NB4 (cell line): Measurements from ENCODE around the gene RBBP6.

Experiments used
- CTCF ChIP-seq: IDR thresholded peaks from one replicate; pipeline ENCODE4 v1.5.1; 2012; ENCODE audit warnings: low read depth, low read length
- MAX ChIP-seq: IDR thresholded peaks from 2 replicates; pipeline ENCODE4 v1.6.1; 2011; ENCODE audit warnings: low read depth, low read length
- POLR2A ChIP-seq: IDR thresholded peaks from 2 replicates; pipeline ENCODE4 v1.6.1; 2011; ENCODE audit warnings: mild to moderate bottlenecking; ENCODE audit not compliant: insufficient read length; ENCODE audit errors: extremely low read depth

GRCh38 chr16:24612656-24613055 lies 73.3 kb downstream of the RBBP6 start:
- TF ChIP-seq CTCF (no peak), POLR2A (no peak), MAX (no peak)
